Measurements from ENCODE around the gene GFRA4.

Gene GFRA4

GRCh38 chr20:3653921-3654320 is 9.3 kb downstream of the GFRA4 start:
- DNase-seq (ENCODE audit: low read depth) = no peak

- no peak for DNase-seq (ENCODE audit: low read depth)
Measured at GRCh38 chr20:3652676-3653596, 10.3 kb downstream of the GFRA4 start.

- DNase-seq (ENCODE audit: low read depth) = no peak
Measured at GRCh38 chr20:3652221-3652620, 11.0 kb downstream of the GFRA4 start.

- no peak for DNase-seq (ENCODE audit: low read depth)
Measured at GRCh38 chr20:3651204-3651962, 11.8 kb downstream of the GFRA4 start.

- no peak for DNase-seq (ENCODE audit: low read depth)
Measured at GRCh38 chr20:3648951-3649350, 14.2 kb downstream of the GFRA4 start.

- no peak for DNase-seq (ENCODE audit: low read depth)
Measured at GRCh38 chr20:3647473-3647872, 15.7 kb downstream of the GFRA4 start.

- no peak for DNase-seq (ENCODE audit: low read depth)
Measured at GRCh38 chr20:3646651-3647050, 16.5 kb downstream of the GFRA4 start.

- no peak for DNase-seq (ENCODE audit: low read depth)
Measured at GRCh38 chr20:3646067-3646440, 17.1 kb downstream of the GFRA4 start.

- no peak for DNase-seq (ENCODE audit: low read depth)
Measured at GRCh38 chr20:3645309-3646066, 17.7 kb downstream of the GFRA4 start.

GRCh38 chr20:3640259-3640658 is 22.9 kb downstream of the GFRA4 start:
- DNase-seq (ENCODE audit: low read depth) = no peak

- DNase-seq (ENCODE audit: low read depth) = no peak
Measured at GRCh38 chr20:3635346-3635745, 27.9 kb downstream of the GFRA4 start.

- DNase-seq (ENCODE audit: low read depth) = no peak
Measured at GRCh38 chr20:3633913-3634478, 29.2 kb downstream of the GFRA4 start.

GRCh38 chr20:3632311-3633004 is 30.7 kb downstream of the GFRA4 start:
- no peak for DNase-seq (ENCODE audit: low read depth)

GRCh38 chr20:3631534-3631933 is 31.7 kb downstream of the GFRA4 start:
- no peak for DNase-seq (ENCODE audit: low read depth)

GRCh38 chr20:3630429-3630828 is 32.8 kb downstream of the GFRA4 start:
- no peak for DNase-seq (ENCODE audit: low read depth)

- DNase-seq (ENCODE audit: low read depth) = no peak
Measured at GRCh38 chr20:3629893-3630292, 33.3 kb downstream of the GFRA4 start.

GRCh38 chr20:3628502-3629314 is 34.5 kb downstream of the GFRA4 start:
- DNase-seq (ENCODE audit: low read depth) = no peak

- DNase-seq (ENCODE audit: low read depth) = no peak
Measured at GRCh38 chr20:3627476-3627875, 35.7 kb downstream of the GFRA4 start.

GRCh38 chr20:3622406-3622805 is 40.8 kb downstream of the GFRA4 start:
- DNase-seq (ENCODE audit: low read depth) = no peak

- DNase-seq (ENCODE audit: low read depth) = no peak
Measured at GRCh38 chr20:3621111-3621510, 42.1 kb downstream of the GFRA4 start.

- no peak for DNase-seq (ENCODE audit: low read depth)
Measured at GRCh38 chr20:3616250-3616649, 46.9 kb downstream of the GFRA4 start.
